Retina (tissue), 1 donor: ENCODE data around the gene ZNF57.
A peak's percentile ranks its signal among the peaks of the same experiment; 100 is the strongest.
"Not testable (repeated sequence)": the region's sequence is repeated elsewhere in the genome, so short reads cannot be mapped to it uniquely, and the experiment has no call there.

Experiments used
- DNase-seq: peaks from one replicate; pipeline ENCODE4 v3.0.0-alpha.2; 2016

ZNF57 gene

DNA sequence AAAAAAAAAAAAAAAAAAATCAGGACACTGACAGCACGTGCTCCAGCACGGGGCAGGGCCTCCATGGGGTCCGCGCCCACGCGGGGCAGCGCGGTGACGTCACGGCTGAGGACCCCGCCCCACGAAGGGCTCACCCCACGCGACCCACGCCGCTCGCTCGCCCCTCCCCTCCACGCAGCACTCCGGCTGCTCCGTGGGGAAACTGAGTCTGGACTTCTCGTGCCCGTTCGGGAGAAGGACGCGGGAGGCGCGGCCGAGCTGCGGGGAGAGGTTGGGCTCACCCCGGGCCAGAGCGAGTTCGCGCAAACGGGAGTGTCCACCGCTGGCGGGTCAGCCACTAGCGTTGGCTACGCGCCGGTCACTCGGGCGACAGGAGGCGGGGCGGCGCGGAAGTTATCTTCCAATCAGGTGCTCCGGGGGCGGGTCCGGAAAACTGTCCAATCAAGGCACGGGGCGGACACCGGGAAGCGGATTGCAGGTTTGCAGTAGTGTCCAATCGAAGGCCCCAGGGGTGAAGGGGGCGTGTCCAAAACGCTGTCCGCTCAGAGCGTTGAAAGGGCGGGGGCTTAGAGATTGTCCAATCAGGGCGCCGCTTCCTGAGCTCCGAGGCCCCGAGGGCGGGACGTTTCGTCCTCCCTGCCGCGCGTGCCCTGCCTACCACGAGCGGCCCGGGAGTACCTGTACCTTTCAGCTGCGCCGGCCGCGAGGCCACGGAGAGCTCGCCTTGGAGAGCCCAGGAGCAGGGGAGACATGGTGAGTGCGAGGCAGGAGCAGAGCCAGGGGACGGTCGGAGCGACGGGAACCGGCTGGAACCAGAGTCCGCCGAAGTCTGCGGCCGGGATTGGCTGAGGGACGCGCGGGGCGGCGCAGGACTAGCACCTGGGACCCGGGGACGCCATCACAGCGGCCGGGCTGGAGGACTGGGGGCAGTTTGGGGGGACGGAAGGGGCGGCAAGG is at the start of gene ZNF57:
ZNF57 (plus strand) TSS at position 633 of the 957 bp plus-strand sequence; CDS start at position 751, 118 bp downstream.
- DNase-seq, result peak; percentile 96

DNA sequence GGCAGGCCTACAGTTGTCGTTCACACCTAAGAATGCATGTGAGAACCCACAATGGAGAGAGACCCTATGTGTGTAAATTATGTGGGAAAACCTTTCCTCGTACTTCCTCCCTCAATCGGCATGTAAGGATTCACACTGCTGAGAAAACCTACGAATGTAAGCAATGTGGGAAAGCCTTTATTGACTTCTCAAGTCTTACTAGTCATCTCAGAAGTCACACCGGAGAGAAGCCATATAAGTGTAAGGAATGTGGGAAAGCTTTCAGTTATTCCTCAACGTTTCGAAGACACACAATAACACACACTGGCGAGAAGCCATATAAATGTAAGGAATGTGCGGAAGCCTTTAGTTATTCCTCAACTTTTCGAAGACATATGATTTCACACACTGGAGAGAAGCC is 48.1 kb upstream of the ZNF57 start:
- no peak for DNase-seq

DNA sequence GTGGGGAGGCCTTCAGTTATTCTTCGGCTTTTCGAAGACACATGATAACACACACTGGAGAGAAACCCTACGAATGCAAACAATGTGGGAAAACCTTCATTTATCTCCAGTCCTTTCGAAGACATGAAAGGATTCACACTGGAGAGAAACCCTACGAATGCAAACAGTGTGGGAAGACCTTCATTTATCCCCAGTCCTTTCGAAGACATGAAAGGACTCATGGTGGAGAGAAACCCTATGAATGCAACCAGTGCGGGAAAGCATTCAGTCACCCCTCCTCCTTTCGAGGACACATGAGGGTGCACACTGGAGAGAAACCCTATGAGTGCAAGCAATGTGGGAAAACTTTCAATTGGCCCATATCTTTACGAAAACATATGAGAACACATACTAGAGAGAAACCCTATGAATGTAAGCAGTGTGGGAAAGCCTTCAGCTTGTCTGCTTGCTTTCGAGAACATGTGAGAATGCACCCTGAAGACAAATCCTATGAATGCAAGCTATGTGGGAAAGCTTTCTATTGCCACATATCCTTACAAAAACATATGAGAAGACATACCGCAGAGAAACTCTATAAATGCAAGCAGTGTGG is 47.6 kb upstream of the ZNF57 start:
- DNase-seq, result no peak

DNA sequence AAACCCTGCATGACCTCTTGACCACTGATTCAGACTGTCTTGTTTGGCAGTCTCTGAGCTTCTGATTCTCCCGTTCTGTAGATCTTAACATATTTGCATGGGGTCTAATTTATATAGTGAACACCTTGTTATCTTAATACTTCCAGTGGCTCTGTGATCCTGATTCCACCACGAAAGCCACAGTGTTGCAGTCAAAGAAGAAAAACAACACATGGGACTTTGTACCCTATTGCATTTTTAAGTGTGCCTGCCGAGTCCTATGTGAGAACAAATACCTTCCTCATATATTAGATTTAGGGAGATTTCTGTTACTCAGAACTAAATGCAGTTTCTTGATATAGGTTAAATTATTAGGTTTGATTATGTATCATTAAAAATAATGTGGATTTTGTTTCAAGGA is 45.9 kb upstream of the ZNF57 start:
- DNase-seq, result no peak

DNA sequence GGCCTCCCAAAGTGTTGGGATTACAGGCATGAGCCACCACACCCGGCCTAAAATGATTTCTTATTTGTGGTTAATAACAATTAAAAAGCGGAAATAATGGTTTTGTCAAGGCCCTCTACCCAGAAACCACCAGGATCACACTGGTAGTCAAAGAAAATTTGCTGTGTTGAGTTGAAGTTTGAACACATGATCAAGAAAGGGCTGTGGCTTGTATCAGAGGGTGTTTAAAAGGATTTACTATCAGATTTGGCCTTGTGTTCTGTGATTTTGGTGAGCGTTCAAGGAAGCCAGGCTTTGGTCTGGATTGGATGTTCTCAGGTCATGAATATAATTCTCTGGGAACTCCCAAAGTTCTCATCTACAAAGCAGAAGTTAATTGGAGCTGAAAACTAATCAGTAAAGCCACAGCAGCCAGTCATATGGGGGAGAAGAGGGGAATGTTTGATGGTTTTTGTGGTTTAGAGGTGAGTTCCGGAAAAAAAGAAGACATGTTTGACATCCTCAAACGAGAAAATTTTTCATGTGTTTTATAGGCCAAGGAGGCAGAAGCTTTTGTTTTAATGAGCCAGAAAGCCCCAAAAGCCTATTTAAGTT is 44.2 kb upstream of the ZNF57 start:
- DNase-seq, result no peak

DNA sequence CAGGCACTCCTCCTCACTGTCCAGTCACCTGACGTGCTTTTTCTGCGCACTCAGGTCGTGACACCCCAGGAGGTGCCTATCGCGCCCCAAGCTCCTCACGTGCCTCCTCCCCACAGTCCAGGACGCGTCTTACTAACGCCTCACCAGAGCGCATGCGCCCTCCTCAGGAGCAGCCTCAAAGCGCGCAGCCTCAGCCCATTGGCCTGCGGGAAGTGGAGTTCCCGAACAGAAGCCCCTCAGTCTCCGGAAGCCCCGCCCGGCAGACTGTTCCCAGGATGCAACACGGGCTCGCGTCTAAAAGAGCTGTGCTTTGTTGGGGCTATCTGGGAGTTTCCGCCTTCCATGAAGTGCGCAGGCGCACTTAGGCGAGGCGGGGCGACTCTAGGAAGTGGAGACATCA is 41.9 kb upstream of the ZNF57 start:
- DNase-seq, result no peak

DNA sequence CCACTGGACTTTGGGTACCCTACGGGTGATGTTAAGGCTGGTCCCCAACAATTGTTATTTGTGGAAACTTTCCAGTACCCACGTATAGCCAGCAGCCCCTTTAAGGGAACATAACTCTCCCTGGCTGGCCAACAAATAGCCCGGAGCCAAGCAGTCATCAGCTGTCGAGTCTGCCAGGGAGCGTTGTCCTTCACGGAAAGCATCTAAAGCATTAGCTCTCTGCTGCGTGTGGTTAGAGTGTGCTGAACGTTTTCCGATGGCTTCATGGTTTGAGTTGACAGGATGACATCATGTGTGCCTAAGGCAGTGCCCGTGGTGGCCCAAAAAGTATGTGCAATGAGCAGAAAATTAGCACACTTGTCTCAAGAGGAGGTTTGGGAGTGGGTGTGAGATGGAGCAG is 36.9 kb upstream of the ZNF57 start:
- DNase-seq, result no peak

DNA sequence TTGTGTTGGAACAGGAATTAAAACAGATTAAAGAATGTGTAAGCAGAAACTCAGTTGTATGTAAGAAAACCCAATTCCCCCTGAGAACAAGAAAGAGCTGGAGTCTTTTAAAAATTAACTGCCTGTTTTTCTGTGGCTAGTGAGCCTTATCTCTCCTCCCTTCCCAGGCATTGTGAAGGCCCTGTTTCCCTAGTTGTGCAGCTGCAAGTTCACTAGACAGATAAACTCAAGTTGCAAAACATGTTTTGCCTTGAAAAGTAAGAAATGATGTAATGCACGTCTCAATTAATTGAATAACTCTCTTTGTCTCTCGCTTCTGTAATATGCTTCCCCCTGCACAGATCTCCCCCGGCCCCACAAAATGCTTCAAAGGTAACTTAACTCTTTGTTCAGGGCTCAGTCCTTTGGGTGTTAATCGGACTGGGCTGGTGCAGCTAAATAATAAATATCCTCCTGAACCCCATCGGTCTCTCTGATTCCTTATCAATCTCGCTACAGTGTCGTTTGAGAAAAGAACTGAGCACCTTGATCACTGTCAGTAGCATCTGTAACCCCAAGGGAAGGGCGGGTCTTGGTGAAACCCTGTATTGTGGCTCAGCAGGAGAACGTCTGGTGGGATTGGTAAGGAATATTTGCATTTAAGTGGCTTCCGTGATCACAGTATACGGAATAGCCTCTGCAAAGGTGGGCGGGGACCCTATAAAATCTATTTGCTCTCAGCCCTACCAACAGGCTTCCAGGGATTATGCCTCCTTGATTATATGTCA is 35.2 kb upstream of the ZNF57 start:
- DNase-seq, result no peak

DNA sequence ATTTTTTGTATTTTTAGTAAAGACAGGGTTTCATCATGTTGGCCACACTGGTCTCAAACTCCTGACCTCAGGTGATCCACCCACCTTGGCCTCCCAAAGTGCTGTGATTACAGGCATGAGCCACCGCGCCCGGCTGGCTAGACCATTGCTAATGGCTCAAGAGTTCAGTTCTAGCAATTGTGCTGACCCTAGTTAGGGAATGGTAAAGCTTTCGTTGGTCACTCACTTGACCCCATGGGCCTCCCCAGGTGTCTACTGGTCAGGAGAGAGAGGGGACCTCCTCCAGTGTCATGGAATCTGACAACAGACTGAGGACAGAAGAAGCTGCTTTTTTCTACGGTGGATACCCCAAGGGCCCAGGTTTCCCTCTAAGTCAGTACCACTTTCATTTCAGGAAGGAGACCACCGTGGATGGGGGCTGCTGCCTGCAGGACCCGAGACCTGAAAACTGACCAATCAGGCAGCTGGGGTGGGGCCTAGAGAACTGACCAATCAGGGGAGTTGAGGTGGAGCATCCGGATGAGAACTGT is 34.2 kb upstream of the ZNF57 start:
- DNase-seq, result no peak

DNA sequence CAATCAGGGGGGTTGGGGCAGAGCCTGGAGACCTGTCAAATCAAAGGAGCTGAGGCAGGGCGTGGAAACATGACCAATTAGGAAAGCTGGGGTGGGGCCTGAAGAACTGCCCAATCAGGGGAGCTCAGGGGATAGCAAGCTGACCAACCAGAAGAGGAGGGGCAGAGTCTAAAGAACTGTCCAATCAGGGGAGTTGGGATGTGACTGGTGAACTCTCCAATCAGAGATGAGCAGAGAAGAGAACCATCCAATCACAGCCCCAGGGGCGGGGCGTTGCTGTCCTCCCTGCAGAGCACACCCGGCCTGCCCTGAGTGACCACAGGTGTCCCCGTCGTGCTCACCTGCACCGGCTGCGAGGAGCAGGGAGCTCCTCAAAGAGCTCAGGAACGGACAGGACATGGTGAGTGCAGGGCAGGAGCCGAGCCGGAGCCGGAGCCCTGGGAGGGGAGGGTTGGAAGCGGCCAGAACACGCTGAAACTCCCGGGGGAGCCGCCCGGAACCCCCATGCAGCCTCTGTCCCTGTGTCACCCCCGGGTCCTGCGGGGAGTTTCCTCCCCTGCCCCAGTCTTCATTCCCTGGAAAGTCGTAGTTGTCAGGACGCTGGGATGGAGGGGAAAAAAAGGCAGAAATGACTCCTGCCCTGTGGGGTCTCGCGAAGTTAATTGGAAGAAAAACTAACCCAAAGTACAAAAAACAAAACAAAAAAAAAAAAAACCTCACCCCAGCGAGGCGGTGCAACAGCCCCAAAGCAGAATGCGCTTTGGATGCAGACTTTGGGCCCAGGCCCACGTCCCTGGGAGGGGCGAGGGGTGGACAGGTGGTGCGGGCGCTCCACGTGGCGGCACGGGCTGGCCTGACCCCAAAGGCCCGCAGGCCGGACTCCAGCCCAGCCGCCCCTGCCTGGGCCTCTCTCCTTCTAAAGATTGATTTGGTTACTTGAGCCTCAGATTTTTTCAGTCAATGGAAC is 33.4 kb upstream of the ZNF57 start, which contains the start of gene ZNF556:
ZNF556 (plus strand) TSS at position 311 of the 967 bp plus-strand sequence; CDS start at position 398, 87 bp downstream.
- DNase-seq, result no peak

DNA sequence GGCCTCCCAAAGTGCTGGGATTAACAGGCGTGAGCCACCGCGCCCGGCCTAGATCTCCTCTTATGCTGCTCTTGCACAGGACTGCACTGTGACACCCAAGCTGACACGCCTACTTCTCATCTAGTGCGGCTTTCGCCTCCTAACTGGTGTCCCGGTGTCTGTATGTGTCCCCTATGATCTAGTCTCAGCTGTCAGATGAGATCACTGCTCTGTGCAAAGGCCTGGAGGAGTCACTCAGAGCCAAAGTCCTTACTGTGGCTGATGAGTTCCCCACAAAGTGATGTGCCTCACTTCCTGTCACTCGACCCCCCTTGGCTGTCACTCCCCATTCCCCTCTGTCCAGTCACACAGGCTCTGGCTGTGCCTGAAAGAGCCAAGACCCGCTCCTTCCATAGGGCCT is 31.1 kb upstream of the ZNF57 start:
- no peak for DNase-seq

DNA sequence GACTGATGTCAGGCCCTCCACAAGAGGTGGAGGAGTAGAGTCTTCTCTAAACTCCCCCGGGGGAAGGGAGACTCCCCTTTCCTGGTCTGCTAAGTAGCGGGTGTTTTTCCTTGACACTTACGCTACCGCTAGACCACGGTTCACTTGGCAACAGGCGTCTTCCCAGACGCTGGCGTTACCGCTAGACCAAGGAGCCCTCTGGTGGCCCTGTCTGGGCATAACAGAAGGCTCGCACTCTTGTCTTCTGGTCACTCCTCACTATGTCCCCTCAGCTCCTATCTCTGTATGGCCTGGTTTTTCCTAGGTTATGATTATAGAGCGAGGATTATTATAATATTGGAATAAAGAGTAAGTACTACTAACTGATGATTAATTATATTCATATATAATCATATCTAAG is 28.6 kb upstream of the ZNF57 start:
- not testable (repeated sequence) for DNase-seq

DNA sequence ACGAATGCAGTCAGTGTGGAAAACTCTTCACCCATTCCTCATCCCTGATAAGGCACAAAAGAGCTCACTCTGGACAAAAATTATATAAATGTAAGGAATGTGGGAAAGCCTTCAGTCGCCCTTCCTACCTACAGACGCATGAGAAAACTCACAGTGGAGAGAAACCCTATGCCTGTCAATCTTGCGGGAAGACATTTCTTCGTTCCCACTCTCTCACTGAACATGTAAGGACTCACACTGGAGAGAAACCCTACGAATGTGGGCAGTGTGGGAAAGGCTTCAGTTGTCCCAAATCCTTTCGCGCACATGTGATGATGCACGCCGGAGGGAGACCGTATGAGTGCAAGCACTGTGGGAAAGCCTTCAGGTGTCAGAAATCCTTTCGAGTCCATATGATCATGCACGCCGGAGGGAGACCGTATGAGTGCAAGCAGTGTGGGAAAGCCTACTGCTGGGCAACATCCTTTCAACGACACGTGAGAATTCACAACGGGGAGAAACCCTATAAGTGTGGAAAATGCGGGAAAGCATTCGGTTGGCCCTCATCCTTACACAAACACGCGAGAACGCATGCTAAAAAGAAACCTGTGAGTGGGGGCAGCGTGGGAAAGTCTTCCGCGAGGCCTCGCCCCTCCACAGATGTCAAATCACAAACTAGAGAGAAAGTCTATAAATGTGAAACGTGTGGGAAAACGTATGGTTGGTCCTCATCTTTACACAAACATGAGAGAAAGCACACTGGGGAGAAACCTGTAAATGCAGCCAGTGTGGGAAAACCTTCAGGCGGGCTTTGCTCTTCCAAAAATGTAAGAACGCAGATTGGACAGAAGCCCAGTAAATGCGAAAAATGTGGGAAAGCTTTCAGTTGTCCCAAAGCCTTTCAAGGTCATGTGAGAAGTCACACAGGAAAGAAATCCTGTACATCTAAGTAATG is 23.1 kb upstream of the ZNF57 start:
- DNase-seq, result no peak

DNA sequence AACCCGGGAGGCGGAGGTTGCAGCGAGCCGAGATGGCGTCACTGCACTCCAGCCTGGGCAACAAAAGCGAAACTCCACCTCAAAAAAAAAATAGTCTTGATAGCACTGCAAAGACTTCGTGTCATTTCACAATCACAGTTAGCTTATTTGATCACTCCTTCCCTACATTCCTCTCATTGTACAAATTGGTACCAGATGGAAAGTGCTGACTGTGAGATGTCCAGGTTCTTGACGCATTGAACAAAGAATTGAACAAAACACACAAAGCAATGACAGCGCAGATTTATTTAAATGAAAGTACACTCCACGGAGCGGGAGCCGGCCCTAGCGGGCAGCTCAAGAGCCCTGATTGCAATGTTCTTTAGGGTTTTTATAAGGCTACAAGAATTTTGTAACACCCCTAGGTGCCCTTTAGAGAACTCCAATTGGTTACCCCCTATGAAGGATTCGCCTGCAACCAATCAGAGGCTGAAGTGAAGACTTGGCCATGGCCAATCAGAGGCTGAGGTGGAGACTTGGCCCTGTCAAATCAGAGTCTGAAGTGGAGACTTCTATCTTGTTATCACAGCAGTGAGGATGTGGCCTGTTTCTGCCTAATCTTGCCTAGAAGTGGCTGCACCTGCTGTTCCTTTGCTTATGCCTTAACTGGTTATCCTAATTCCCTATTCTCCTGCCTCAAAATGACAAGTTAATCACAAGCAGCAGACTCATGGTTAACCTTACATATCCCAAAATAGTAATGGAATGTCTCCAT is 16.9 kb upstream of the ZNF57 start:
- no peak for DNase-seq

DNA sequence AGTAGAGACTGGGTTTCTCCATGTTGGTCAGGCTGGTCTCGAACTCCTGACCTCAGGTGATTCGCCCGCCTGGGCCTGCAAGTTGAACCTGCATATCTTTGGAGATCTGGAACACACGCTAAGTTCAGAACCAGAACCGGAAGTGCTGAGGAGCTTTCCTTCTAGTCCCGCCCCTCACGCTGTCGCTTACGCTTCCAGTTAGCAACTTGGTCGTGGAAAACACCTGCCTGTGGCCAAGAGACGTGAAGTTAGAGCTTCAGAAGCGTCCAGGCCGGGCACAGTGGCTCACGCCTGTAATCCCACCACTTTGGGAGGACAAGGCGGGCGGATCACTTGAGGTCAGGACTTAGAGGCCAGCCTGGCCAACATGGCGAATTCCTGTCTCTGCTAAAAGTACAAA is 15.0 kb upstream of the ZNF57 start:
- no peak for DNase-seq

DNA sequence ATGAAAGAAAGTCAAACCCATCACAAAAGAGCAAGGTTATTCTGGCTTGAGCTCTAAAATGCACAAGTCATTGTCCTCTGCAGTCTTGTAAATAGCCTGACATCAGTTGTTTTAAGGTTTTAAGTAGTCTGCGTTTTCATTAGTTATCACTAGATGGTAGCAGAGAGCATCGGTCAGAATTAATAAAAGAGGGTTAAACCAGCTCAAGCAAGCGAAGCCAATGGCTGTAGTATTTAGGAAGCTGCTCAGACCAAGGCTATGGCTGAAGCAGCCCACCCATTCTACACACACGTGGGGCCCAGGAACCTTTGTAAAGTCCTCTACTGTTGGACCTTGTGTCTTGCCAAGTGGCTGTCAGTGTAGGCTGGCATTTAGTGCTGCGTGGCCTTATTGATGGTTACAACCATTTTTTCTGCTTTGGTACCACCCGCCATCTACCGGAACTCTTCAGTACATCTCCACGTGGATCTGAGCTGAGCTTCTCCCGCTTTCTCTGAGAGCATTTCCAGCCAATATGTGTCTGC is 13.3 kb upstream of the ZNF57 start:
- DNase-seq, result peak; percentile 72

DNA sequence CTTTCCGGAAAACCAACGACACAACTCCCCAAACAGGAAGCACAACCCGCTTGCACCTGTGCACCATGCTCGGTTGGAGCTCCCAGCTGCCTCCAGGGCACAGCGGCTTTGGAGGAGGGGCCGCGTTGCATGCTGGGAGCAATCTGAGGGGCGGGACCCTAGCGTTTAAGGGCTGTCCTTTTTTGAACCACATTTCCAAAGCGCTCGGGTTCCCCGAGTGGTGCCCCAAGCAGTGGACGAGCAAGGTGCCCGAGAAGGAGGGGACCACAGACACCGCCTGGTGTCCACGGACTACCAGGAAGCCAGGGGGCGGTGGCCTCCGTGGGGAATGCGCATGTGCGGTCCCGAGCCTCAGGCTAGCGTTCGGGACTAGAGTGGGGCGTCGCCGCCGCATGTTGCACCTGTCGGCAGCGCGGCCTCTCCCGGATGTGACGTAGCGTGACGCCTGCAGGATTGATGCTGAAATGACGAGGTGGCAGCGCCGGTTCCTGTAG is 11.9 kb upstream of the ZNF57 start:
- DNase-seq, result peak; percentile 38

DNA sequence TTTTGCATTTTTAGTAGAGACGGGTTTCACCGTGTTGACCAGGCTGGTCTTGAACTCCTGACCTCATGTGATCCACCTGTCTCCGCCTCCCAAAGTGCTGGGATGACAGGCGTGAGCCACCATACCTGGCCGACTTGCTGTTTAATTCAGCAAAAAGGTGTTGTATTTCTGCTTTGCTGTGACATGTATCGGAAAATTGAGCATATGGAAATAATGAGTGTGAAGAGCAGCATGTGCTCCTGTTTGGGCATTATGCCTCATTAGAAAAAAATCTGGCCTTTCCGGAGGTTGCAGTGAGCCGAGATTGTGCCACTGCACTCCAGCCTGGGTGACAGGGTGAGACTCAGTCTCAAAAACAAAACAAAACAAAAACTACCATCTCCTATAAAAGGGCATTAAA is 10.2 kb upstream of the ZNF57 start:
- not testable (repeated sequence) for DNase-seq

DNA sequence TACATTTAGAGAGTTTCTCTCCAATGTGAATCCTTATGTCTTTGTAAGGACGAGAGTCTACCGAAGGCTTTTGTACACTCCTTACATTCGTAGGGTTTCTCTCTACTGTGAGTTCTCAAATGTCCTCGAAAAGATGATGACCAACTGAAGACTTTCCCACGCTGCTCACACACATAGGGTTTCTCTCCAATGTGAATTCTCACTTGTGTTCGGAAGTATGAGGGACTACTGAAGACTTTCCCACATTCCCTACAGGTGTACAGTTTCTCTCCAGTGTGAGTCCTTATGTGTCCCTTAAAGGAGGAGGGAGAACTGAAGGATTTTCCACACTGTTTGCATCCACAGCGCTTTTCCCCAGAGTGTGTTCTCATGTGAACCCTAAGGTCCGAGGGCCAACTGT is 4.0 kb upstream of the ZNF57 start:
- no peak for DNase-seq
